Liver (tissue), 9 donors: ENCODE data around the gene PLCL1. TPM values are rescaled to one million over a fixed set of nuclear protein-coding genes. Genes with fewer than 3 reads are reported as not detected.

ENCODE experiments used
- DNase-seq: peaks from one replicate; pipeline ENCODE4 v3.0.0-alpha.2; 2017; ENCODE audit warnings: low spot score
- H3K27ac ChIP-seq, 2 donors: one replicate each; pipeline ENCODE4 v1.7.0; 2013; ENCODE audit warnings: inconsistent platforms in 2 of 2, low read length in 2 of 2, control low read depth in 1 of 2, low read depth in 1 of 2, mild to moderate bottlenecking in 1 of 2
- H3K27me3 ChIP-seq, 4 donors: one replicate each; pipeline versions ENCODE4 v1.6.1 to v1.7.0; 2013; ENCODE audit warnings: low read length in 3 of 4, inconsistent platforms in 1 of 4, mild to moderate bottlenecking in 1 of 4, moderate library complexity in 1 of 4; ENCODE audit not compliant: control insufficient read depth in 4 of 4, insufficient read depth in 4 of 4
- H3K36me3 ChIP-seq, 4 donors: one replicate each; pipeline versions ENCODE4 v1.6.1 to v1.7.0; 2013; ENCODE audit warnings: low read length in 3 of 4, mild to moderate bottlenecking in 3 of 4, low read depth in 1 of 4, moderate library complexity in 1 of 4; ENCODE audit not compliant: control insufficient read depth in 4 of 4, insufficient read depth in 3 of 4
- H3K4me1 ChIP-seq, 4 donors: one replicate each; pipeline versions ENCODE4 v1.6.1 to v1.7.0; 2013; ENCODE audit warnings: low read length in 3 of 4, mild to moderate bottlenecking in 3 of 4, moderate library complexity in 1 of 4; ENCODE audit not compliant: control insufficient read depth in 4 of 4, insufficient read depth in 4 of 4
- H3K4me3 ChIP-seq, 3 donors: one replicate each; pipeline versions ENCODE4 v1.6.1 to v1.7.0; 2013; ENCODE audit warnings: low read length in 3 of 3, control low read depth in 1 of 3, low read depth in 1 of 3, mild to moderate bottlenecking in 1 of 3
- H3K9ac ChIP-seq, 2 donors: one replicate each; pipeline ENCODE4 v1.7.0; 2013; ENCODE audit warnings: low read length in 2 of 2, mild to moderate bottlenecking in 2 of 2, moderate library complexity in 2 of 2, control low read depth in 1 of 2, low read depth in 1 of 2
- H3K9me3 ChIP-seq, 4 donors: one replicate each; pipeline versions ENCODE4 v1.6.1 to v1.7.0; 2013; ENCODE audit warnings: low read length in 3 of 4; ENCODE audit not compliant: control insufficient read depth in 4 of 4
- ATF3 ChIP-seq: IDR thresholded peaks from 2 replicates; pipeline ENCODE4 v1.6.1; 2016; ENCODE audit warnings: antibody characterized with exemption
- EGR1 ChIP-seq, 2 donors: IDR thresholded peaks; 2 replicates each; pipeline ENCODE4 v1.6.1; 2016 to 2018; ENCODE audit warnings: antibody characterized with exemption in 2 of 2, low read depth in 2 of 2
- FOXA1 ChIP-seq: IDR thresholded peaks from 2 replicates; pipeline ENCODE4 v1.6.1; 2016; ENCODE audit warnings: antibody characterized with exemption
- FOXA2 ChIP-seq: IDR thresholded peaks from 2 replicates; pipeline ENCODE4 v1.6.1; 2016; ENCODE audit warnings: antibody characterized with exemption
- GABPA ChIP-seq, 2 donors: IDR thresholded peaks in 1 of 2; conservative IDR thresholded peaks in 1 of 2; 2 replicates each; pipeline ENCODE4 v1.6.1; 2016; ENCODE audit warnings: antibody characterized with exemption in 2 of 2, mild to moderate bottlenecking in 1 of 2, moderate library complexity in 1 of 2
- HNF4A ChIP-seq, 2 donors: conservative IDR thresholded peaks; 2 replicates each; pipeline ENCODE4 v1.6.1; 2016; ENCODE audit warnings: antibody characterized with exemption in 2 of 2, mild to moderate bottlenecking in 2 of 2
- HNF4G ChIP-seq: IDR thresholded peaks from 2 replicates; pipeline ENCODE4 v1.6.1; 2016; ENCODE audit warnings: antibody characterized with exemption
- JUND ChIP-seq, 2 donors: IDR thresholded peaks; 2 replicates each; pipeline ENCODE4 v1.6.1; 2016; ENCODE audit warnings: antibody characterized with exemption in 2 of 2
- NR2F2 ChIP-seq: IDR thresholded peaks from 2 replicates; pipeline ENCODE4 v1.6.1; 2016; ENCODE audit warnings: antibody characterized with exemption
- RAD21 ChIP-seq, 2 donors: IDR thresholded peaks; 2 replicates each; pipeline ENCODE4 v1.6.1; 2016; ENCODE audit warnings: antibody characterized with exemption in 2 of 2, mild to moderate bottlenecking in 2 of 2
- RXRA ChIP-seq, 2 donors: IDR thresholded peaks; 2 replicates each; pipeline ENCODE4 v1.6.1; 2017 to 2018; ENCODE audit warnings: antibody characterized with exemption in 2 of 2, mild to moderate bottlenecking in 1 of 2
- SP1 ChIP-seq: IDR thresholded peaks from 2 replicates; pipeline ENCODE4 v1.6.1; 2018; ENCODE audit warnings: antibody characterized with exemption, mild to moderate bottlenecking
- TAF1 ChIP-seq: conservative IDR thresholded peaks from 2 replicates; pipeline ENCODE4 v1.6.1; 2016; ENCODE audit warnings: antibody characterized with exemption, mild to moderate bottlenecking
- YY1 ChIP-seq: IDR thresholded peaks from 2 replicates; pipeline ENCODE4 v1.6.1; 2016; ENCODE audit warnings: antibody characterized with exemption, mild to moderate bottlenecking
- WGBS: extraction: QIAGEN DNeasy Blood & Tissue Kit; methylation state at CpG from one replicate; pipeline ENCODE4 v1.1.7; 2013; 5-methylcytosine and 5-hydroxymethylcytosine counted together
- polyA plus RNA-seq, 2 donors: library from polyadenylated mRNA; stranded (reverse) in 1 of 2; unstranded in 1 of 2; fragments of 200-250 nt in 1 of 2; fragments of >200 nt in 1 of 2; fragmentation: Nextera tagmentation in 1 of 2; extraction: Ambion mirVana in 1 of 2; gene quantifications; one replicate each; pipeline versions ENCODE4 v1.2.1 to v1.2.3, GENCODE V29; 2013 to 2015
- total RNA-seq, 2 donors: library from RNA; depleted of rRNA; stranded (reverse); fragments of >200 nt; gene quantifications; one replicate each; pipeline ENCODE4 v1.2.3, GENCODE V29; 2014
- TF ChIP-seq, protein P1 (sequence below): IDR thresholded peaks from 2 replicates; pipeline ENCODE4 v1.6.1; 2016; ENCODE audit warnings: antibody characterized with exemption
- TF ChIP-seq, protein P2 (sequence below): fragments of 150-350 bp; IDR thresholded peaks from 2 replicates; pipeline ENCODE4 v1.5.1; 2017; ENCODE audit warnings: improper control_type of control experiment, low read depth, low read length; ENCODE audit not compliant: missing input control
- TF ChIP-seq, protein P3 (sequence below): IDR thresholded peaks from 2 replicates; pipeline ENCODE4 v1.6.1; 2016; ENCODE audit warnings: antibody characterized with exemption
- TF ChIP-seq, protein P4 (sequence below): IDR thresholded peaks from 2 replicates; pipeline ENCODE4 v1.6.1; 2016; ENCODE audit warnings: antibody characterized with exemption, mild to moderate bottlenecking
- donor health status: healthy.
- donor health status: healthy.
- donor health status: healthy.
- donor health status: healthy.
- donor health status: healthy.

The PLCL1 gene
- total and polyA plus RNA-seq, 4 donors = 0.08 to 0.59 (median 0.31) TPM

GRCh38 chr2:198055716-198056115, 251.3 kb downstream of the PLCL1 start:
- peaks cover 0 to 1% (median 0%) of the 10 kb centered on the region in 4 donors for H3K9me3 ChIP-seq
- 77% methylated on average over 2 of the region's 2 CpGs for WGBS
- TF ChIP-seq TAF1 (no peak), RAD21 (IDR thresholded peaks at IDR 0.05) (no peak), FOXA1 (no peak), JUND (IDR thresholded peaks at IDR 0.05) (no peak), SP1 (no peak), HNF4A (conservative IDR thresholded peaks at IDR 0.05) (no peak), GABPA (IDR thresholded peaks at IDR 0.05 in 1 of 2, conservative IDR thresholded peaks at IDR 0.05 in 1 of 2) (no peak), ATF3 (no peak), EGR1 (IDR thresholded peaks at IDR 0.05; ENCODE audit: low read depth in 2 of 2) (no peak), HNF4G (no peak), YY1 (no peak), FOXA2 (no peak), RXRA (IDR thresholded peaks at IDR 0.05) (no peak), NR2F2 (no peak)
- TF ChIP-seq, protein P1, sequence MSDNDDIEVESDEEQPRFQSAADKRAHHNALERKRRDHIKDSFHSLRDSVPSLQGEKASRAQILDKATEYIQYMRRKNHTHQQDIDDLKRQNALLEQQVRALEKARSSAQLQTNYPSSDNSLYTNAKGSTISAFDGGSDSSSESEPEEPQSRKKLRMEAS = no peak
- TF ChIP-seq, protein P2, sequence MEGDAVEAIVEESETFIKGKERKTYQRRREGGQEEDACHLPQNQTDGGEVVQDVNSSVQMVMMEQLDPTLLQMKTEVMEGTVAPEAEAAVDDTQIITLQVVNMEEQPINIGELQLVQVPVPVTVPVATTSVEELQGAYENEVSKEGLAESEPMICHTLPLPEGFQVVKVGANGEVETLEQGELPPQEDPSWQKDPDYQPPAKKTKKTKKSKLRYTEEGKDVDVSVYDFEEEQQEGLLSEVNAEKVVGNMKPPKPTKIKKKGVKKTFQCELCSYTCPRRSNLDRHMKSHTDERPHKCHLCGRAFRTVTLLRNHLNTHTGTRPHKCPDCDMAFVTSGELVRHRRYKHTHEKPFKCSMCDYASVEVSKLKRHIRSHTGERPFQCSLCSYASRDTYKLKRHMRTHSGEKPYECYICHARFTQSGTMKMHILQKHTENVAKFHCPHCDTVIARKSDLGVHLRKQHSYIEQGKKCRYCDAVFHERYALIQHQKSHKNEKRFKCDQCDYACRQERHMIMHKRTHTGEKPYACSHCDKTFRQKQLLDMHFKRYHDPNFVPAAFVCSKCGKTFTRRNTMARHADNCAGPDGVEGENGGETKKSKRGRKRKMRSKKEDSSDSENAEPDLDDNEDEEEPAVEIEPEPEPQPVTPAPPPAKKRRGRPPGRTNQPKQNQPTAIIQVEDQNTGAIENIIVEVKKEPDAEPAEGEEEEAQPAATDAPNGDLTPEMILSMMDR = no peak
- TF ChIP-seq, protein P3, sequence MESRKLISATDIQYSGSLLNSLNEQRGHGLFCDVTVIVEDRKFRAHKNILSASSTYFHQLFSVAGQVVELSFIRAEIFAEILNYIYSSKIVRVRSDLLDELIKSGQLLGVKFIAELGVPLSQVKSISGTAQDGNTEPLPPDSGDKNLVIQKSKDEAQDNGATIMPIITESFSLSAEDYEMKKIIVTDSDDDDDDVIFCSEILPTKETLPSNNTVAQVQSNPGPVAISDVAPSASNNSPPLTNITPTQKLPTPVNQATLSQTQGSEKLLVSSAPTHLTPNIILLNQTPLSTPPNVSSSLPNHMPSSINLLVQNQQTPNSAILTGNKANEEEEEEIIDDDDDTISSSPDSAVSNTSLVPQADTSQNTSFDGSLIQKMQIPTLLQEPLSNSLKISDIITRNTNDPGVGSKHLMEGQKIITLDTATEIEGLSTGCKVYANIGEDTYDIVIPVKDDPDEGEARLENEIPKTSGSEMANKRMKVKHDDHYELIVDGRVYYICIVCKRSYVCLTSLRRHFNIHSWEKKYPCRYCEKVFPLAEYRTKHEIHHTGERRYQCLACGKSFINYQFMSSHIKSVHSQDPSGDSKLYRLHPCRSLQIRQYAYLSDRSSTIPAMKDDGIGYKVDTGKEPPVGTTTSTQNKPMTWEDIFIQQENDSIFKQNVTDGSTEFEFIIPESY = no peak
- TF ChIP-seq, protein P4, sequence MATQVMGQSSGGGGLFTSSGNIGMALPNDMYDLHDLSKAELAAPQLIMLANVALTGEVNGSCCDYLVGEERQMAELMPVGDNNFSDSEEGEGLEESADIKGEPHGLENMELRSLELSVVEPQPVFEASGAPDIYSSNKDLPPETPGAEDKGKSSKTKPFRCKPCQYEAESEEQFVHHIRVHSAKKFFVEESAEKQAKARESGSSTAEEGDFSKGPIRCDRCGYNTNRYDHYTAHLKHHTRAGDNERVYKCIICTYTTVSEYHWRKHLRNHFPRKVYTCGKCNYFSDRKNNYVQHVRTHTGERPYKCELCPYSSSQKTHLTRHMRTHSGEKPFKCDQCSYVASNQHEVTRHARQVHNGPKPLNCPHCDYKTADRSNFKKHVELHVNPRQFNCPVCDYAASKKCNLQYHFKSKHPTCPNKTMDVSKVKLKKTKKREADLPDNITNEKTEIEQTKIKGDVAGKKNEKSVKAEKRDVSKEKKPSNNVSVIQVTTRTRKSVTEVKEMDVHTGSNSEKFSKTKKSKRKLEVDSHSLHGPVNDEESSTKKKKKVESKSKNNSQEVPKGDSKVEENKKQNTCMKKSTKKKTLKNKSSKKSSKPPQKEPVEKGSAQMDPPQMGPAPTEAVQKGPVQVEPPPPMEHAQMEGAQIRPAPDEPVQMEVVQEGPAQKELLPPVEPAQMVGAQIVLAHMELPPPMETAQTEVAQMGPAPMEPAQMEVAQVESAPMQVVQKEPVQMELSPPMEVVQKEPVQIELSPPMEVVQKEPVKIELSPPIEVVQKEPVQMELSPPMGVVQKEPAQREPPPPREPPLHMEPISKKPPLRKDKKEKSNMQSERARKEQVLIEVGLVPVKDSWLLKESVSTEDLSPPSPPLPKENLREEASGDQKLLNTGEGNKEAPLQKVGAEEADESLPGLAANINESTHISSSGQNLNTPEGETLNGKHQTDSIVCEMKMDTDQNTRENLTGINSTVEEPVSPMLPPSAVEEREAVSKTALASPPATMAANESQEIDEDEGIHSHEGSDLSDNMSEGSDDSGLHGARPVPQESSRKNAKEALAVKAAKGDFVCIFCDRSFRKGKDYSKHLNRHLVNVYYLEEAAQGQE = no peak
- no peaks in the 10 kb centered on the region for H3K27me3 ChIP-seq
- H3K9ac ChIP-seq = no peak overlapping the region
- no peaks in the 10 kb centered on the region for H3K36me3 ChIP-seq
- no peak for DNase-seq
- no peak overlapping the region for H3K4me3 ChIP-seq
- no peaks in the 10 kb centered on the region for H3K4me1 ChIP-seq
- no peak overlapping the region for H3K27ac ChIP-seq
